Measurements from ENCODE around the gene SFT2D1.

DNA sequence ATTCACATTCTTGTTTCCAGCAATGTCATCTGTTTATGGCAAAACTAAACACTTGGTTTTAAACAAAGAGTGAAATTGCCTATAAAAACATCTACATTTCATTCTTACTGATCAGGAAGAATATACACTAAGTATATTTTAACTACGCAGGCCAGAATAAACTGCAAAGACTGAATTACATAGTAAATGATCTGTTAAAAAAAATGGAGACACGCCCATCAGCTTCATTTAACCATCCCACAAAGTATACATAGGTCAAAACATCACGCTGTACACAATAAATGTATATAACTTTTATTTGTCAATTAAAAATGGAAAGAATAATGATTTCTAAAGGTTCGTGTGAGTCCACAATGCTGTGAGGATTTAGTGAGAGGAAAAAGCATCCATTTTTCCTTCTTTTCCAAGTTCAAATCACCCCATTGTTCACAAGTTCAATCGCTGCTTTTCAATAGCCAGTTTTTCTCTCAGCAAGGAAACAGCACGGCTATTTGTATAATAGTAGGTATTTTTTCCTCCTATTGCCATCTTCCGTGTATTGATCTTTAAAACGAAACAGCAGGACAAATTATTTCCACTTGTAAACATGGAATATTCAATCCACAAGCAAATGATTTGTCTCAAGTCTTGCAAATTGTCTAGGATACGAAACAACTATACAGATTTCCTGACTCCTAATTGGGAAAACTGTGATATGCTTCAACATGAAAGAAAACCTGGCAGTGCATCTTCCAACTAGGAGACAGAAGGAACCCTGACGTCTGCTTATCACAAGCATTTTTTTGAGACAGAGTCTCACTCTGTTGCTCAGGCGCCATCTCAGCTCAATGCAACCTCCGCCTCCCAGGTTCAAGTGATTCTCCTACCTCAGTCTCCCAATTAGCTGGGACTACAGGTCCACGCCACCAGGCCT lies 10.6 kb downstream of the SFT2D1 start:
- TF ChIP-seq, protein P1, sequence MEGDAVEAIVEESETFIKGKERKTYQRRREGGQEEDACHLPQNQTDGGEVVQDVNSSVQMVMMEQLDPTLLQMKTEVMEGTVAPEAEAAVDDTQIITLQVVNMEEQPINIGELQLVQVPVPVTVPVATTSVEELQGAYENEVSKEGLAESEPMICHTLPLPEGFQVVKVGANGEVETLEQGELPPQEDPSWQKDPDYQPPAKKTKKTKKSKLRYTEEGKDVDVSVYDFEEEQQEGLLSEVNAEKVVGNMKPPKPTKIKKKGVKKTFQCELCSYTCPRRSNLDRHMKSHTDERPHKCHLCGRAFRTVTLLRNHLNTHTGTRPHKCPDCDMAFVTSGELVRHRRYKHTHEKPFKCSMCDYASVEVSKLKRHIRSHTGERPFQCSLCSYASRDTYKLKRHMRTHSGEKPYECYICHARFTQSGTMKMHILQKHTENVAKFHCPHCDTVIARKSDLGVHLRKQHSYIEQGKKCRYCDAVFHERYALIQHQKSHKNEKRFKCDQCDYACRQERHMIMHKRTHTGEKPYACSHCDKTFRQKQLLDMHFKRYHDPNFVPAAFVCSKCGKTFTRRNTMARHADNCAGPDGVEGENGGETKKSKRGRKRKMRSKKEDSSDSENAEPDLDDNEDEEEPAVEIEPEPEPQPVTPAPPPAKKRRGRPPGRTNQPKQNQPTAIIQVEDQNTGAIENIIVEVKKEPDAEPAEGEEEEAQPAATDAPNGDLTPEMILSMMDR (IDR thresholded peaks at IDR 0.05; ENCODE audit: low read depth, low read length) = no peak
- TF ChIP-seq POLR2A (IDR thresholded peaks at IDR 0.05; ENCODE audit: extremely low read depth, insufficient read length) = no peak
- no peak for TF ChIP-seq MYC (IDR thresholded peaks at IDR 0.05; ENCODE audit: low read depth, low read length)
